Rectal smooth muscle tissue (tissue), 1 donor: ENCODE data around the gene KIF19.

ENCODE experiments used
- H3K27ac ChIP-seq: one replicate; pipeline ENCODE4 v1.7.0; 2013; ENCODE audit warnings: low read depth, low read length, inconsistent platforms
- H3K27me3 ChIP-seq: one replicate; pipeline ENCODE4 v1.7.0; 2013; ENCODE audit warnings: low read length; ENCODE audit not compliant: control insufficient read depth, insufficient read depth
- H3K36me3 ChIP-seq: one replicate; pipeline ENCODE4 v1.7.0; 2013; ENCODE audit warnings: low read length; ENCODE audit not compliant: control insufficient read depth, insufficient read depth
- H3K4me1 ChIP-seq: one replicate; pipeline ENCODE4 v1.7.0; 2013; ENCODE audit warnings: low read length; ENCODE audit not compliant: control insufficient read depth, insufficient read depth
- H3K4me3 ChIP-seq: one replicate; pipeline ENCODE4 v1.7.0; 2013; ENCODE audit warnings: low read length
- H3K9ac ChIP-seq: one replicate; pipeline ENCODE4 v1.7.0; 2013; ENCODE audit warnings: low read length

Gene KIF19

GRCh38 chr17:74359916-74360315, 33.9 kb downstream of the KIF19 start:
- Histone ChIP-seq H3K4me3 (no peak overlapping the region), H3K27ac (no peak overlapping the region), H3K4me1 (no peaks in the 10 kb centered on the region), H3K36me3 (no peaks in the 10 kb centered on the region), H3K9ac (no peak overlapping the region), H3K27me3 (peaks cover 47% of the 10 kb centered on the region)

GRCh38 chr17:74360899-74361229, 34.8 kb downstream of the KIF19 start:
- Histone ChIP-seq H3K27ac (no peak overlapping the region), H3K36me3 (no peaks in the 10 kb centered on the region), H3K9ac (no peak overlapping the region), H3K4me3 (no peak overlapping the region), H3K27me3 (peaks cover 45% of the 10 kb centered on the region), H3K4me1 (no peaks in the 10 kb centered on the region)

- Histone ChIP-seq H3K27me3 (peaks cover 39% of the 10 kb centered on the region), H3K36me3 (no peaks in the 10 kb centered on the region), H3K4me1 (no peaks in the 10 kb centered on the region), H3K4me3 (no peak within 1 kb of the TSS), H3K27ac (no peak within 1 kb of the TSS), H3K9ac (no peak within 1 kb of the TSS)
Measured at GRCh38 chr17:74361230-74362068, 35.4 kb downstream of the KIF19 start, which contains the start of gene BTBD17. Gene BTBD17 (minus strand): TSS chr17:74361868. CDS start chr17:74361819, 49 bp downstream.

- H3K4me1 ChIP-seq = no peaks in the 10 kb centered on the region
- no peak overlapping the region for H3K27ac ChIP-seq
- no peak overlapping the region for H3K4me3 ChIP-seq
- H3K36me3 ChIP-seq = no peaks in the 10 kb centered on the region
- no peak overlapping the region for H3K9ac ChIP-seq
- H3K27me3 ChIP-seq = peaks cover 34% of the 10 kb centered on the region
Measured at GRCh38 chr17:74362069-74362405, 36.0 kb downstream of the KIF19 start.

GRCh38 chr17:74362810-74363498, 36.9 kb downstream of the KIF19 start:
- Histone ChIP-seq H3K4me3 (no peak overlapping the region), H3K36me3 (no peaks in the 10 kb centered on the region), H3K27ac (no peak overlapping the region), H3K27me3 (peaks cover 26% of the 10 kb centered on the region), H3K4me1 (no peaks in the 10 kb centered on the region), H3K9ac (no peak overlapping the region)

GRCh38 chr17:74367206-74367605, 41.2 kb downstream of the KIF19 start, which contains the start of gene GPR142:
Gene GPR142 (plus strand): TSS chr17:74367506. CDS start chr17:74369541, 2,035 bp downstream.
- Histone ChIP-seq H3K4me3 (no peak within 1 kb of the TSS), H3K9ac (no peak within 1 kb of the TSS), H3K4me1 (no peaks in the 10 kb centered on the region), H3K27ac (no peak within 1 kb of the TSS), H3K36me3 (no peaks in the 10 kb centered on the region), H3K27me3 (peaks cover 8% of the 10 kb centered on the region)

GRCh38 chr17:74368341-74369081, 42.5 kb downstream of the KIF19 start:
- H3K27ac ChIP-seq = no peak overlapping the region
- no peak overlapping the region for H3K9ac ChIP-seq
- peaks cover 5% of the 10 kb centered on the region for H3K27me3 ChIP-seq
- H3K36me3 ChIP-seq = no peaks in the 10 kb centered on the region
- no peak overlapping the region for H3K4me3 ChIP-seq
- no peaks in the 10 kb centered on the region for H3K4me1 ChIP-seq

- Histone ChIP-seq H3K27ac (no peak overlapping the region), H3K36me3 (no peaks in the 10 kb centered on the region), H3K4me3 (no peak overlapping the region), H3K4me1 (no peaks in the 10 kb centered on the region), H3K27me3 (peaks cover 5% of the 10 kb centered on the region), H3K9ac (no peak overlapping the region)
Measured at GRCh38 chr17:74369221-74369620, 43.2 kb downstream of the KIF19 start.

- Histone ChIP-seq H3K4me3 (no peak overlapping the region), H3K9ac (no peak overlapping the region), H3K36me3 (no peaks in the 10 kb centered on the region), H3K27ac (no peak overlapping the region), H3K27me3 (peaks cover 5% of the 10 kb centered on the region), H3K4me1 (no peaks in the 10 kb centered on the region)
Measured at GRCh38 chr17:74369665-74370490, 43.9 kb downstream of the KIF19 start.

GRCh38 chr17:74371653-74372147, 45.7 kb downstream of the KIF19 start:
- H3K36me3 ChIP-seq = no peaks in the 10 kb centered on the region
- no peaks in the 10 kb centered on the region for H3K4me1 ChIP-seq
- no peak overlapping the region for H3K9ac ChIP-seq
- H3K27me3 ChIP-seq = peaks cover 5% of the 10 kb centered on the region
- no peak overlapping the region for H3K27ac ChIP-seq
- no peak overlapping the region for H3K4me3 ChIP-seq

GRCh38 chr17:74372426-74372825, 46.4 kb downstream of the KIF19 start:
- no peaks in the 10 kb centered on the region for H3K4me1 ChIP-seq
- H3K27me3 ChIP-seq = peaks cover 5% of the 10 kb centered on the region
- no peaks in the 10 kb centered on the region for H3K36me3 ChIP-seq
- no peak overlapping the region for H3K4me3 ChIP-seq
- H3K9ac ChIP-seq = no peak overlapping the region
- no peak overlapping the region for H3K27ac ChIP-seq
